GM12864 (cell line): ENCODE results near the gene PRX.
A peak's percentile ranks its signal among the peaks of the same experiment; 100 is the strongest.

Experiments
- DNase-seq: peaks from one replicate; pipeline ENCODE4 v3.0.0-alpha.2; 2011; ENCODE audit warnings: low read depth
- H3K4me3 ChIP-seq: 2 replicates; pipeline ENCODE4 v1.5.1; 2011; ENCODE audit warnings: mild to moderate bottlenecking, low read depth, low read length, control low read depth
- TF ChIP-seq, protein P1 (sequence below): IDR thresholded peaks from 2 replicates; pipeline ENCODE4 v1.5.1; 2011; ENCODE audit warnings: low read depth, mild to moderate bottlenecking, moderate library complexity, low read length, control low read depth, inconsistent platforms; ENCODE audit errors: missing control alignments

PRX gene

DNA sequence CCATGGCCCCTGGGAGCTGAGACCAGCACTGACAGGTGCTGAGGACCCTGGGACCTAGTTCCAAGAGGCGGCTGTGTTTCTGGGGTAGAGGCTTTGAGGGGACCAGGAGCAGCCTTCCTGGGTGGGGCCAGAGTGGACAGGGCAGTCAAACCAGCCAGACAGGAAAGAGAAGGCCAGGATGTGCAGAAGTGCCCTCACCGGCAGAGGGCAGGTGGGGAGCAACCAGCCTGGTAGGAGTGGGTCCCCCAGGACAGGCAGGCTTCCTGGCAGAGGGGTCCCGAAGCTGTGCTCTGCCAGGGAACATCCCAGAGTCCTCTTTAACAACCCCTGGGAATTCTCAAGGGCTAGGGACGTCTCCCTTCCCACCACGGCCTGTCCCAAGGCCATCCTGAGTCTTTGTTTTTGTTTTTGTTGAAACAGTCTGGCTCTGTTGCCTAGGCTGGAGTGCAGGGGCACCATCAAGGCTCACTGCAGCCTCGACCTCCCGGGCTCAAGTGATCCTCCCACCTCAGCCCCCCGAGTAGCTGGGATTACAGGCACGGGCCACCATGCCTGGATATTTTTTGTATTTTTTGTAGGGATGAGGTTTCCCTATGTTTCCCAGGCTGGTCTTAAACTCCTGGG, 20.2 kb downstream of the PRX start:
- H3K4me3 ChIP-seq, result no peak overlapping the region
- DNase-seq, result no peak
- TF ChIP-seq, protein P1, sequence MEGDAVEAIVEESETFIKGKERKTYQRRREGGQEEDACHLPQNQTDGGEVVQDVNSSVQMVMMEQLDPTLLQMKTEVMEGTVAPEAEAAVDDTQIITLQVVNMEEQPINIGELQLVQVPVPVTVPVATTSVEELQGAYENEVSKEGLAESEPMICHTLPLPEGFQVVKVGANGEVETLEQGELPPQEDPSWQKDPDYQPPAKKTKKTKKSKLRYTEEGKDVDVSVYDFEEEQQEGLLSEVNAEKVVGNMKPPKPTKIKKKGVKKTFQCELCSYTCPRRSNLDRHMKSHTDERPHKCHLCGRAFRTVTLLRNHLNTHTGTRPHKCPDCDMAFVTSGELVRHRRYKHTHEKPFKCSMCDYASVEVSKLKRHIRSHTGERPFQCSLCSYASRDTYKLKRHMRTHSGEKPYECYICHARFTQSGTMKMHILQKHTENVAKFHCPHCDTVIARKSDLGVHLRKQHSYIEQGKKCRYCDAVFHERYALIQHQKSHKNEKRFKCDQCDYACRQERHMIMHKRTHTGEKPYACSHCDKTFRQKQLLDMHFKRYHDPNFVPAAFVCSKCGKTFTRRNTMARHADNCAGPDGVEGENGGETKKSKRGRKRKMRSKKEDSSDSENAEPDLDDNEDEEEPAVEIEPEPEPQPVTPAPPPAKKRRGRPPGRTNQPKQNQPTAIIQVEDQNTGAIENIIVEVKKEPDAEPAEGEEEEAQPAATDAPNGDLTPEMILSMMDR, result peak; percentile 42

DNA sequence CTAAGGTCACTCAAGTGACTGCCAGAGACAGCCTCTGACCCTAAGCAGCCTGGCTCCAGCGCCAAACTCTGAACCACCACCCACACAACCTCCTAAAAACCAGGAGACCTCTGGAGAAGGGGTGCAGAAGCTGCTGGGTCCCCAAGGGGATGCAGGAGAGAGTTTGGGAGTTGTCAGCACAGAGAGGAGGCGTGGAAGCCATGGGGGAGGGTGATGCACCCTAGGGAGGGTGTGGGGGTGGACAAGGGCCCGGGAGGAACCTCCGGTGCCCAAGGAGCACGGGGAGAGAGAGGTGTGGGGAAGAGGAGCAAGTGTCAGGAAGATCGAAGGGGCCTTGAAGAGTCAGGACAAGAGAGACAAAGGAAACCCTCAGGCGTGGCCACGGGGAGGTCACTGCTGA, 21.1 kb downstream of the PRX start:
- TF ChIP-seq, protein P1, result no peak

DNA sequence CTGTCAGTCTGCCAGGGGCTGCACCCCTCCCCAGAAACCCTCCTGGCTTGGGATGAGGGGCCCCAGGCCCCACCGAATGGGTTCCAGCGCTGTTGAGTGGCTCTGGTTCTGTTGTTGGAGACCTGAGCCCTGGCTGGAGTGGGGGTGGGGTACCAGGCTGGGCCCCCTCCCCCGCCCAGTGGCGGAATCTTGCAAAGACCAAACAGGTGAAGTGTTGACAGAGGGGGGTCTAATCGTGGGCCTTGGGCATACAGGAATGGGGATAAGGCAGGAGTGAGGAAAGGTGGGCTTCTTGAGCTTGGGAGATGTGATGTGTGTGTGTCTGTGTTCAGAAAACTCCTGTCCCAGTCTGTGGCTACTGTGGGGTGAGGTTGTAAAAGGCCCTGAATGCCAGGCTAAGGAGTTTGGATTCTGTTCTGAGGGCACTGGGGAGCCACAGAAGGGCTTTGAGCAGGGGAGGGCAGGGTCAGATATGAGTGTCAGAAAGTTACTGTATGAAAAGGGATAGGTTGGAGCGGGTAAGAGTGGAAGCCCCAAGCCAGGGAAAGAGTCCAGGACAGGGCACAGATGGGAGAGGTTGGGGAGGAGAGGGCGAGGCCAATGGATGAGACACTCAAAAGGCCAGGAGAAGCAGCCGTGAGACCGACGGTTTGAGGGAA, 23.0 kb downstream of the PRX start, which contains the start of gene HIPK4:
Gene HIPK4 (minus strand): TSS at position 98 of the 659 bp plus-strand sequence. CDS start 279 bp downstream, outside the sequence.
- no peak within 1 kb of the TSS for H3K4me3 ChIP-seq
- DNase-seq, result no peak
- TF ChIP-seq, protein P1, result no peak

More for the DNA sequence above, 21.1 kb downstream of the PRX start:
- no peak overlapping the region for H3K4me3 ChIP-seq
- DNase-seq, result no peak

DNA sequence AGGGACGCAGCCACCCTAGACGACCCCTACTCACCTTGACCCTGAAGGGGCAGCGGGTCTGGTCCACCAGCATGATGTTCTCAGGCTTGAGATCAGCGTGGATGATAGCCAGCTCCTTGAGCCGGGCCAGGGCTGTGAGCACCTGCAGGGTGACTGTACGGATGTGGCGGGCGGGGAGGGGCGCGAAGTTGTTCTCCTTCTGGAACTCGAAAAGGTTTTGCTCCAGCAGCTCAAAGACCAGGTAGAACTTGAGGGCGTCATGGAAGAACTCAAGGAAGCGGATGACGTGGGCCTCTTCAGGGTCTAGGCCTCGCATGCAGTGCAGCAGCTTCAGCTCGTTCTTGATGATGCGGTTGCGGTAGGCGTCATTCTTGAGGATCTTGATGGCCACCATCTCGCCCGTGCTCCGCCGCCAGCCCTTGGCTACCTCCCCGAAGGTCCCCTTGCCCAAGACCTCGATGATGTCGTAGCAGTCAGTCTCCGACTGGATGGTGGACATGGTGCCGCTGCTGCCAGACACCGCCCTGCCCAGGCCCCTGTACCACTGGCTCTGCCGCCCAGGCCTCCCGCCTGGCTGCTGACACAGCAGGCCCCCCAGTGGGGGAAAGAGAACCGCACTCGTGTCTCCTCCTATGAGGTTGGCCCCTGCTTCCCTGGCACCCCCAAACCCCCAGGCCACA, 23.6 kb downstream of the PRX start:
- TF ChIP-seq, protein P1, result no peak
- no peak overlapping the region for H3K4me3 ChIP-seq
- no peak for DNase-seq

DNA sequence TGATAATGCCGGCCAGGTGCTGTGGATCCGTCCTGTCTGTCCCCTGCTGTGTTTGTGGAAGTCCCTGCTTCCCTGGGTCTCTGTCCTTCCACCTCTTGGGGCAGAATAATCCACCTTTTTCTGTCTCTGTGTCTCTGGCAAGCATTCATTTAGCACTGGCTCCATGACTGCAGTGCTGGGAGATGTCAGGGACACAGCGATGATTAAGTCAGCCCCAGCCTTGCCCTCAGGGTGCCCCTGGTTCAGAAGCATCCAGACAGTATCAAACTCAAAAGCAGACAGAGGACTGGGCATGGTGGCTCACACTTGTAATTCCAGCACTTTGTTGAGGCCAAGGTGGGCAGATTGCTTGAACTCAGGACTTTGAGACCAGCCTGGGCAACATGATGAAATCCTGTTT, 24.7 kb downstream of the PRX start:
- TF ChIP-seq, protein P1, result no peak
- DNase-seq, result no peak
- no peak overlapping the region for H3K4me3 ChIP-seq

DNA sequence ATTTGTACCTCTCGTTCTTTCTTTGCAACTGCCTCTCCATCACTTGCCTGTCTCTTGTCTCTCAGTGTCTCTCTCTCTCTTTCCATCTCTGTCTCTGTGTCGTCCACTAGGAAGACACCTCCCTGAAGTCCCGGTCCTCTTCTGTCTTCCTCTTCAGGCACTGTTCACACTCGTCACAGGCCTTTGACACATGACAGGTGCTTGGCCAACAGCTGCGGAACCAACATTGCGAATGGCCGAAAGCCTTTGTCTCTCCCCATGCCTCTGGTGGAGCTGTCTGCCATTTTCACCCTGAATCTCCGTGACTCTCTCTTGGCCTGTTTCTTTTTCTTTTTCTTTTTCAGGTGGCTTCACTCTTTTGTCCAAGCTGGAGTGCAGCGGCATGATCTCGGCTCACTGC, 26.0 kb downstream of the PRX start:
- no peak overlapping the region for H3K4me3 ChIP-seq
- TF ChIP-seq, protein P1, result no peak
- DNase-seq, result no peak
